Lung (tissue), 12 donors: ENCODE results near the gene WNT7B. TPM values are rescaled to one million over a fixed set of nuclear protein-coding genes. Genes with fewer than 3 reads are reported as not detected.

Source experiments
- ATAC-seq: fragments of 200-7000 bp; cut with Tn5 transposase; one replicate; pipeline ENCODE4 v1.9.1; 2020; ENCODE audit warnings: moderate number of reproducible peaks; ENCODE audit not compliant: insufficient read depth, low FRiP score
- DNase-seq, 3 donors: peaks; one replicate each; pipeline ENCODE4 v3.0.0-alpha.2; 2013 to 2017
- H3K27ac ChIP-seq, 2 donors: one replicate each; pipeline ENCODE4 v1.5.1; 2013; ENCODE audit warnings: mild to moderate bottlenecking in 2 of 2, moderate library complexity in 2 of 2, control low read depth in 1 of 2, inconsistent platforms in 1 of 2, low read depth in 1 of 2, low read length in 1 of 2
- H3K27me3 ChIP-seq, 3 donors: one replicate each; pipeline ENCODE4 v1.5.1; 2013; ENCODE audit warnings: low read length in 2 of 3; ENCODE audit not compliant: control insufficient read depth in 3 of 3, insufficient read depth in 3 of 3
- H3K36me3 ChIP-seq, 4 donors: one replicate each; pipeline ENCODE4 v1.5.1; 2013; ENCODE audit warnings: low read length in 4 of 4, mild to moderate bottlenecking in 1 of 4, moderate library complexity in 1 of 4; ENCODE audit not compliant: control insufficient read depth in 4 of 4, insufficient read depth in 4 of 4
- H3K4me1 ChIP-seq, 5 donors: one replicate each; pipeline ENCODE4 v1.5.1; 2013; ENCODE audit warnings: low read length in 5 of 5, mild to moderate bottlenecking in 2 of 5, moderate library complexity in 1 of 5; ENCODE audit not compliant: control insufficient read depth in 5 of 5, insufficient read depth in 5 of 5
- H3K4me3 ChIP-seq: one replicate; pipeline ENCODE4 v1.5.1; 2013; ENCODE audit warnings: mild to moderate bottlenecking, control low read depth, moderate library complexity
- H3K9ac ChIP-seq, 2 donors: one replicate each; pipeline ENCODE4 v1.5.1; 2013; ENCODE audit warnings: low read length in 2 of 2, control low read depth in 1 of 2; ENCODE audit not compliant: insufficient read depth in 1 of 2
- H3K9me3 ChIP-seq, 4 donors: one replicate each; pipeline ENCODE4 v1.5.1; 2013; ENCODE audit warnings: low read length in 3 of 4, mild to moderate bottlenecking in 1 of 4, moderate library complexity in 1 of 4; ENCODE audit not compliant: control insufficient read depth in 4 of 4, insufficient read depth in 3 of 4
- WGBS, 2 donors: extraction: QIAGEN DNeasy Blood & Tissue Kit; methylation state at CpG; one replicate each; pipeline ENCODE4 v1.1.7; 2013; 5-methylcytosine and 5-hydroxymethylcytosine counted together
- polyA plus RNA-seq, 2 donors: library from polyadenylated mRNA; stranded (reverse); fragments of 200-250 nt; gene quantifications; one replicate each; pipeline ENCODE4 v1.2.1, GENCODE V29; 2013
- total RNA-seq, 2 donors: library from RNA; depleted of rRNA in 1 of 2; stranded (reverse); fragments of >200 nt in 1 of 2; gene quantifications; one replicate each; pipeline ENCODE4 v1.2.1, GENCODE V29; 2014 to 2021
- TF ChIP-seq, protein P1 (sequence below): IDR thresholded peaks from 2 replicates; pipeline ENCODE4 v1.5.1; 2012; ENCODE audit warnings: mild to moderate bottlenecking; ENCODE audit errors: control extremely low read depth, extremely low read depth
- donor health status: control.
- donor health status: control.
- donor health status: Bipolar disorder and iron deficiency.
- donor health status: healthy.
- donor health status: DM: yes; HTN: yes; CAD: no.

Gene WNT7B
- total and polyA plus RNA-seq, 4 donors = 3.5 to 12.5 (median 6.5) TPM

DNA sequence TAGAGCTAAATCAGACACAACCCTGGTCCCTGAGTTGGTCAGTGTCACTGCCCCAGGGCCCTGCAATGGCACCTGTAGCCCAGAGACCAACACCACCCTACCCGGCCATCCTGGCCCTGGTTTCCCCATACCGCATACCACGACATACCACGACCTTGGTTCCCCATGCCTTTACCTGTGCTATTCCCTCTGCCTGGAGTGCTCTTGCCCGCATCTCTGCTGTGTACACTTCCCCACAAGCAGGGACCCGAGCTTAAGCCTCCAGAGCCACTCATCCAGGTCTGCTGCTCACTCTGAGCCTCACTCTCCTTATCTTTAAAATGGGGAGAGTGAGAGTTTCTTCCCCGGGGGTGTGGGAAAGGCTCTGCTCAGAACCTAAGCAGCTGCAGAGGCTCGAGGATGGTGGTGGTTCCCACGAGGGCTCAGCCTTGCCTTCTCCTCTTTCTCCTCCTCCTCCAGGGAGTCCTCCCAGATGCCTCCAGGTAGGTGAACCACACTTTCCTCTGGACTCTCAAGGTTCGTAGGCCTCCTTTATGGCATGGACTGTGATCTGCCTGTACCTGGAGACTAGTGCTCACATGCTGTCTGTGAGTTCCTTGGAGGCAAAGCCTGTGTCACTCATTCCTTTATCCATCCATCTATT, 48.1 kb downstream of the WNT7B start:
- Histone ChIP-seq H3K27me3 (peaks cover 0 to 2% (median 0%) of the 10 kb centered on the region in 3 donors), H3K9ac (no peak overlapping the region), H3K27ac (no peak overlapping the region), H3K4me1 (no peaks in the 10 kb centered on the region), H3K36me3 (no peaks in the 10 kb centered on the region), H3K4me3 (no peak overlapping the region), H3K9me3 (peaks cover 0 to 5% (median 0%) of the 10 kb centered on the region in 4 donors)
- WGBS, 2 donors = 78 to 87% methylated on average over 9 to 10 of the region's 10 CpGs
- DNase-seq = no peak
- no peak for ATAC-seq
- TF ChIP-seq, protein P1, sequence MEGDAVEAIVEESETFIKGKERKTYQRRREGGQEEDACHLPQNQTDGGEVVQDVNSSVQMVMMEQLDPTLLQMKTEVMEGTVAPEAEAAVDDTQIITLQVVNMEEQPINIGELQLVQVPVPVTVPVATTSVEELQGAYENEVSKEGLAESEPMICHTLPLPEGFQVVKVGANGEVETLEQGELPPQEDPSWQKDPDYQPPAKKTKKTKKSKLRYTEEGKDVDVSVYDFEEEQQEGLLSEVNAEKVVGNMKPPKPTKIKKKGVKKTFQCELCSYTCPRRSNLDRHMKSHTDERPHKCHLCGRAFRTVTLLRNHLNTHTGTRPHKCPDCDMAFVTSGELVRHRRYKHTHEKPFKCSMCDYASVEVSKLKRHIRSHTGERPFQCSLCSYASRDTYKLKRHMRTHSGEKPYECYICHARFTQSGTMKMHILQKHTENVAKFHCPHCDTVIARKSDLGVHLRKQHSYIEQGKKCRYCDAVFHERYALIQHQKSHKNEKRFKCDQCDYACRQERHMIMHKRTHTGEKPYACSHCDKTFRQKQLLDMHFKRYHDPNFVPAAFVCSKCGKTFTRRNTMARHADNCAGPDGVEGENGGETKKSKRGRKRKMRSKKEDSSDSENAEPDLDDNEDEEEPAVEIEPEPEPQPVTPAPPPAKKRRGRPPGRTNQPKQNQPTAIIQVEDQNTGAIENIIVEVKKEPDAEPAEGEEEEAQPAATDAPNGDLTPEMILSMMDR = no peak

DNA sequence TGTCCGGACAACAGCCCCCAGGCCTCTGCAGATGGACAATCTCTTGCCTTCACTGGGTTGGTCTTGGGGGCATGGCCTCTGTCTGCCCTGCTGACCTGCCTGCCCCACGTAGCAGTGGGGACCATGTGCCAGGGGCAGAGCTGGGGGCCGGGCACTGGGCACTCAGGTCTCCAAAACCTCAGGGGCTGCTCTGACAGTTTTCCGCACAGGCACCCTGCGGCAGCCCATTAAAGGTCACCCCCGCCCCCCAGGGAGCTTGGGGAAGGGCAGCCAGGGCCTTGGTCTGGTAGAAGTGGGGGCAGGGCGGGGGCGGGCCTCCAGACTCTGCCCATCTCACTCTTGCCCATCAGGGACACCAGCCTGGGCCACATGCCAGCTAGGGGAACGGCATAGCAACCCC, 49.9 kb downstream of the WNT7B start:
- no peak for DNase-seq
- peaks cover 0 to 2% (median 0%) of the 10 kb centered on the region in 3 donors for H3K27me3 ChIP-seq
- no peaks in the 10 kb centered on the region for H3K36me3 ChIP-seq
- no peak overlapping the region for H3K27ac ChIP-seq
- ATAC-seq = no peak
- TF ChIP-seq, protein P1 = no peak
- 86 to 89% methylated on average over 9 of the region's 9 CpGs for WGBS, 2 donors
- no peaks in the 10 kb centered on the region for H3K4me1 ChIP-seq
- H3K9ac ChIP-seq = no peak overlapping the region
- H3K9me3 ChIP-seq = peaks cover 0 to 5% (median 0%) of the 10 kb centered on the region in 4 donors
- H3K4me3 ChIP-seq = no peak overlapping the region

DNA sequence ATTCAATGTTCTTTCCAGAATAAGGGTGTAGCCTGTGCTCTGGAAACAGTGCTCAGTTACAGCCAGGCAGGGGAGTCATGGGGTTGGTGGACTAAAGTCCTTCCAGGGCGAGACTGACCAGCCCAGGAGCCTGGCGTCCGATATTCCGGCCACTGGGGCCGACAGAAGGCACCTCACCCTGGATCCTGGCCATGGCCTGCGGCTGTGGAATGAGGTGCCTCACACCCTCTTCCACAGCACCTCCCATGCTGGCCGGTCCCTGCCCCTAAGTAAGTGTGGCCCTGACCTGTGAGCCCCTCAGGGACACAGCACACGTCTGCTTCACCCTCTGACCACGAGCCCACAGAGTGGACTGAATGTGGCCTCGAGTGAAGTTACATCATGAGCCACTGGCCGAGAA, 50.5 kb downstream of the WNT7B start:
- no peaks in the 10 kb centered on the region for H3K36me3 ChIP-seq
- ATAC-seq (no peak), DNase-seq (no peak)
- no peaks in the 10 kb centered on the region for H3K4me1 ChIP-seq
- H3K4me3 ChIP-seq = no peak overlapping the region
- H3K9ac ChIP-seq = no peak overlapping the region
- peaks cover 0 to 2% (median 0%) of the 10 kb centered on the region in 3 donors for H3K27me3 ChIP-seq
- no peak overlapping the region for H3K27ac ChIP-seq
- WGBS, 2 donors = 84 to 86% methylated on average over 11 of the region's 11 CpGs
- TF ChIP-seq, protein P1 = no peak
- H3K9me3 ChIP-seq = peaks cover 0 to 5% (median 0%) of the 10 kb centered on the region in 4 donors
